SU-DHL-6 (cell line): ENCODE data around the gene NOC2L.

ENCODE experiments used
- CTCF ChIP-seq: fragments of 200-600 bp; sonication (generic); IDR thresholded peaks from one replicate; pipeline ENCODE4 v1.5.1; 2017; ENCODE audit warnings: antibody characterized with exemption, mild to moderate bottlenecking, low read length, moderate library complexity; ENCODE audit not compliant: insufficient read depth, poor library complexity, severe bottlenecking
- EZH2phosphoT487 ChIP-seq: fragments of 200-600 bp; sonication (generic), shearing (Covaris generic); conservative IDR thresholded peaks from 2 replicates; pipeline ENCODE4 v1.6.1; 2018; ENCODE audit warnings: mild to moderate bottlenecking, antibody characterized with exemption, low read length, moderate library complexity, mixed read lengths

DNA sequence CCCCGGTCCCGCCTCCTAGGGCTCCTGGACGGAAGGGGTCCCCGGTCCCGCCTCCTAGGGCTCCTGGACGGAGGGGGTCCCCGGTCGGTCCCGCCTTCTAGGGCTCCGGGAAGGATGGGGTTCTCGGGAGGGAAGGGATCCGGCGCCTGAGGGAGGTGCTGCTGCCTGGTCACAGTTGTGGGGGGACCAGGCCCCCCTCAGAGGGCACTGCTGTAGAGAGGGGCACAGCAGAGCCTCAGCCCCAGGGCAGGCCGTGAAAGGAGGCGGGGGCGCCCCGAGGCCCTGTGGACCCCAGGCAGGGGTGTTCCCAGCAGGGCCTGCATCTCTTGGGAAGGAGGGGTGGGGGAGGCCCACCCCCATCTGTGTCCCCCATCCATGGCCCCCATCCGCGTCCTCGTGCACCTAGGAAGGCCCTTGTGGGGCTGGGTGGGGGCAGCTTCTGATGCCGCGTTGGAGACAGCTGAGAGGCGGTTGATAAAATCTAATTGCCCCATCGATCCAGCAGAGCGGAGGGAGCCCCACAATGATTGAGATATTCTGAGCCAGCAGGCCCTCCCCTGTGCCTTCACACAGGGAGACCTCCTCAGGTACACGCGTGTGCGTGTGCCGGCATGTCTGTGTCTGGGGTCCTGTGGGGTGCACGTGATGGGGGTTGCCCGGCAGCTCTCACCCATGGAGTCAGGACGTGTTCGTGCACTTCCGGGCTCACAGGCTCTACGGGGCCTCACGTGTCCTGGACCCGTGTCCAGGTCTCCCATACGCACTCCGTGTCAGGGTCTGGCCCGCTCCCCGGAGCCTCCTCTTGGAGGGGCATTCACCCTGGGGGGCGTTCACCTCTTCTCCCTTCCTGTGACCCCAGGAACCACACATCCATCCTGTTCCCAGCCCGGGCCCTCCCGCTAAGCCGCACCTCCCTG is 22.4 kb downstream of the NOC2L start:
- TF ChIP-seq CTCF (no peak), EZH2phosphoT487 (no peak)
